ENCODE data around the gene LGALS3BP. TPM values are rescaled to one million over a fixed set of nuclear protein-coding genes. Genes with fewer than 3 reads are reported as not detected.

Gene LGALS3BP
- total RNA-seq, 1 experiment from 2014 or later: 361 TPM

DNA sequence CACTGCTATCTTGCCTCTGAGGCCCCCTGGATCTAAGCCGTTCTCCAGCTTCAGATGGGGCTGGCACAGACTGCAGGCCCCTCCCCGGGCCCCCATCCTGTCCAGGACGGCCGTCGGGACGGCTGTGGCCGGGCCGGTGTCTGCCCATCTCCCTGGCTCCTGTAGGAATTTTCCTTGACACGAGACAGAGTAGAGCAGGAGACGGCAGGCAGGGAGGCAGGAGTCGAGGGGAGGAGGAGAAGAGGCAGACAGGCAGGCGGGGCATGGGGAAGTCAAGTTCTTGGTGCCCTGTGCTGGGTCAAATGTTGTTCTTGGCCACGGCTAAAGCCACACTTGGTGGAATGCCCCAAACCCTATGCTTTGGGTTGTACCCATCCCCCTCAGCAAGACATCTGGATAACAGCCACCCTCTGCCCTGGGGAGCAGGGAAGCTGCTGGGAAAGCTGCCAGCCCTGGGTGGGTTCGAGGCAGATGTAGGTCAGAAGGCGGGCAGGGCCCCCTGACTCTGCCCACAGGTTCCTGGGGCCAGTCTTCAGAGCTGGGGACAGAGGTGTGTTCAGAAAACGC is 48.3 kb upstream of the LGALS3BP start:
- Histone ChIP-seq H3K4me3 (ENCODE audit: low read depth in 2 of 2, low read length in 2 of 2) (no peak overlapping the region), H3K27ac (ENCODE audit: low read length) (no peak overlapping the region), H3K9me3 (ENCODE audit: control insufficient read depth, insufficient read depth, low read depth, low read length) (no peaks in the 10 kb centered on the region), H3K27me3 (ENCODE audit: control insufficient read depth, insufficient read depth, low read length) (peaks cover 24% of the 10 kb centered on the region), H3K36me3 (ENCODE audit: control insufficient read depth, insufficient read depth, low read length) (no peaks in the 10 kb centered on the region; the same call in 1 of the 2 replicates), H3K4me1 (ENCODE audit: control insufficient read depth, insufficient read depth, low read length) (peaks cover 21% of the 10 kb centered on the region)
- TF ChIP-seq, protein P1, sequence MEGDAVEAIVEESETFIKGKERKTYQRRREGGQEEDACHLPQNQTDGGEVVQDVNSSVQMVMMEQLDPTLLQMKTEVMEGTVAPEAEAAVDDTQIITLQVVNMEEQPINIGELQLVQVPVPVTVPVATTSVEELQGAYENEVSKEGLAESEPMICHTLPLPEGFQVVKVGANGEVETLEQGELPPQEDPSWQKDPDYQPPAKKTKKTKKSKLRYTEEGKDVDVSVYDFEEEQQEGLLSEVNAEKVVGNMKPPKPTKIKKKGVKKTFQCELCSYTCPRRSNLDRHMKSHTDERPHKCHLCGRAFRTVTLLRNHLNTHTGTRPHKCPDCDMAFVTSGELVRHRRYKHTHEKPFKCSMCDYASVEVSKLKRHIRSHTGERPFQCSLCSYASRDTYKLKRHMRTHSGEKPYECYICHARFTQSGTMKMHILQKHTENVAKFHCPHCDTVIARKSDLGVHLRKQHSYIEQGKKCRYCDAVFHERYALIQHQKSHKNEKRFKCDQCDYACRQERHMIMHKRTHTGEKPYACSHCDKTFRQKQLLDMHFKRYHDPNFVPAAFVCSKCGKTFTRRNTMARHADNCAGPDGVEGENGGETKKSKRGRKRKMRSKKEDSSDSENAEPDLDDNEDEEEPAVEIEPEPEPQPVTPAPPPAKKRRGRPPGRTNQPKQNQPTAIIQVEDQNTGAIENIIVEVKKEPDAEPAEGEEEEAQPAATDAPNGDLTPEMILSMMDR (IDR thresholded peaks at IDR 0.05): no peak
- no peak for TF ChIP-seq TCF7L2 (IDR thresholded peaks at IDR 0.05; ENCODE audit: low read depth, low read length)
- TF ChIP-seq POLR2AphosphoS5 (IDR thresholded peaks at IDR 0.05; ENCODE audit: low read depth, low read length): no peak
- TF ChIP-seq, protein P2, sequence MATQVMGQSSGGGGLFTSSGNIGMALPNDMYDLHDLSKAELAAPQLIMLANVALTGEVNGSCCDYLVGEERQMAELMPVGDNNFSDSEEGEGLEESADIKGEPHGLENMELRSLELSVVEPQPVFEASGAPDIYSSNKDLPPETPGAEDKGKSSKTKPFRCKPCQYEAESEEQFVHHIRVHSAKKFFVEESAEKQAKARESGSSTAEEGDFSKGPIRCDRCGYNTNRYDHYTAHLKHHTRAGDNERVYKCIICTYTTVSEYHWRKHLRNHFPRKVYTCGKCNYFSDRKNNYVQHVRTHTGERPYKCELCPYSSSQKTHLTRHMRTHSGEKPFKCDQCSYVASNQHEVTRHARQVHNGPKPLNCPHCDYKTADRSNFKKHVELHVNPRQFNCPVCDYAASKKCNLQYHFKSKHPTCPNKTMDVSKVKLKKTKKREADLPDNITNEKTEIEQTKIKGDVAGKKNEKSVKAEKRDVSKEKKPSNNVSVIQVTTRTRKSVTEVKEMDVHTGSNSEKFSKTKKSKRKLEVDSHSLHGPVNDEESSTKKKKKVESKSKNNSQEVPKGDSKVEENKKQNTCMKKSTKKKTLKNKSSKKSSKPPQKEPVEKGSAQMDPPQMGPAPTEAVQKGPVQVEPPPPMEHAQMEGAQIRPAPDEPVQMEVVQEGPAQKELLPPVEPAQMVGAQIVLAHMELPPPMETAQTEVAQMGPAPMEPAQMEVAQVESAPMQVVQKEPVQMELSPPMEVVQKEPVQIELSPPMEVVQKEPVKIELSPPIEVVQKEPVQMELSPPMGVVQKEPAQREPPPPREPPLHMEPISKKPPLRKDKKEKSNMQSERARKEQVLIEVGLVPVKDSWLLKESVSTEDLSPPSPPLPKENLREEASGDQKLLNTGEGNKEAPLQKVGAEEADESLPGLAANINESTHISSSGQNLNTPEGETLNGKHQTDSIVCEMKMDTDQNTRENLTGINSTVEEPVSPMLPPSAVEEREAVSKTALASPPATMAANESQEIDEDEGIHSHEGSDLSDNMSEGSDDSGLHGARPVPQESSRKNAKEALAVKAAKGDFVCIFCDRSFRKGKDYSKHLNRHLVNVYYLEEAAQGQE (IDR thresholded peaks at IDR 0.05; ENCODE audit: insufficient read depth in 1 of 2, low read depth in 2 of 2, low read length in 1 of 2): no peak
- TF ChIP-seq SIN3A (IDR thresholded peaks at IDR 0.05; ENCODE audit: borderline replicate concordance, insufficient read depth, low read depth, low read length): no peak
- ChIA-PET CTCF (interaction anchor here (0.7 to 1.2 kb wide), 3 partner anchors 13 to 59 kb away, joined by 3 to 5 read pairs (median 3); no protein-coding TSS in a partner anchor), POLR2A (no interaction called here)
- in situ Hi-C loops (cut with HindIII; ENCODE audit: low pct_unique_long_range_greater_than_20kb, low sequenced_read_pairs): no loop called here
- DNase-seq (ENCODE audit: low read depth, low spot score): no peak
- peak; percentile 52 for ATAC-seq
- intact Hi-C loops (cut with micrococcal nuclease; ENCODE audit: unreplicated experiment): no loop called here
- no TSS peak for BruUV-seq (replicated peaks)

DNA sequence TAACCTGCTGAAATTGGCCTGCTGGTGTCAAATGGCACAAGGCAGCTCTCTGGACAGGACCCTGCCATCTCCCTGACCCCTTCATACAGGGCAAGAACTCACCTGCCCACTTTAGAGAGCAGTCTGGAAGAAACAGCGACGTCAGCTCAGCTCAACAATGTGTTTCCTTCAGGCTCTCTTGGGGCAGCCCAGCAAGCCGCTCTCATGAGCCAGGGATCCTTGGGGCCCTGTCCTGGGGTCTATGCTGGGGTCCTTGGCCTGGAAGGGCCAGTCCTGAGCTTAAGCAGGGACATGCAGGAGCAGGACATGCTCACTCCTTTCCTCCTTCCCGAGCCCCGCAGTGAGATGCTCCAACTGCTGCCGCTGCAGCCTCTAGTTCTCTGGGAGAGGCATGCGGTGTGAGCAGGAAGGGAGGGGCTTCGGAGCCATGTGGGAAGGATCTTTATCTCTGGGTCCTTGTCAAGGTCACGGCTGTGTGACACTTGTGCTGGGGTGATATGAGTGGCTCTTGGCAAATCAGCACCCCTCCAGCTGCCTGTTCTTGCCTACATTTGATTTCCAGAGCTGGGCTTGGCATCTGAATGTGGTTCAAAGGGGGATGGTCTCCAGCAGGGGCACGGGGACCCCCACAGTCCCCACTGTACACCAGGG is 47.7 kb upstream of the LGALS3BP start:
- Histone ChIP-seq H3K27me3 (ENCODE audit: control insufficient read depth, insufficient read depth, low read length) (peaks cover 28% of the 10 kb centered on the region), H3K9me3 (ENCODE audit: control insufficient read depth, insufficient read depth, low read depth, low read length) (no peaks in the 10 kb centered on the region), H3K4me3 (ENCODE audit: low read depth in 2 of 2, low read length in 2 of 2) (no peak overlapping the region), H3K36me3 (ENCODE audit: control insufficient read depth, insufficient read depth, low read length) (no peaks in the 10 kb centered on the region; the same call in 1 of the 2 replicates), H3K4me1 (ENCODE audit: control insufficient read depth, insufficient read depth, low read length) (peaks cover 21% of the 10 kb centered on the region), H3K27ac (ENCODE audit: low read length) (no peak overlapping the region)
- intact Hi-C loops (cut with micrococcal nuclease; ENCODE audit: unreplicated experiment): no loop called here
- ChIA-PET POLR2A (no interaction called here), CTCF (interaction anchor here (0.6 to 1.1 kb wide), 2 partner anchors 18 to 363 kb away, joined by 4 to 5 read pairs; no protein-coding TSS in a partner anchor)
- in situ Hi-C loops (cut with HindIII; ENCODE audit: low pct_unique_long_range_greater_than_20kb, low sequenced_read_pairs): no loop called here
- BruUV-seq (replicated peaks): no TSS peak
- ATAC-seq: peak; percentile 19; the same call in 1 of the 2 replicates
- DNase-seq (ENCODE audit: low read depth, low spot score): no peak
- no peak for TF ChIP-seq TCF7L2 (IDR thresholded peaks at IDR 0.05; ENCODE audit: low read depth, low read length)
- TF ChIP-seq POLR2AphosphoS5 (IDR thresholded peaks at IDR 0.05; ENCODE audit: low read depth, low read length): no peak
- TF ChIP-seq, protein P1 (IDR thresholded peaks at IDR 0.05): no peak
- TF ChIP-seq, protein P2 (IDR thresholded peaks at IDR 0.05; ENCODE audit: insufficient read depth in 1 of 2, low read depth in 2 of 2, low read length in 1 of 2): no peak
- TF ChIP-seq SIN3A (IDR thresholded peaks at IDR 0.05; ENCODE audit: borderline replicate concordance, insufficient read depth, low read depth, low read length): no peak

Data from Panc1 (cell line).